HepG2 (cell line): ENCODE data around the gene BLOC1S4. TPM values are rescaled to one million over a fixed set of nuclear protein-coding genes. Genes with fewer than 3 reads are reported as not detected.

Experiments
- ATAC-seq: fragments of 200-7000 bp; cut with Tn5 transposase; 3 replicates; pipeline ENCODE4 v1.9.1; 2020; ENCODE audit warnings: mild to moderate bottlenecking, moderate library complexity
- BruUV-seq: library from RNA; stranded (reverse); fragments of 400-500 nt; replicated peaks from 2 replicates; lab custom pipeline; 2021; lab: Mats Ljungman, UMichigan
- CTCF ChIA-PET: fragments of 300-600 bp; formaldehyde crosslinking; extraction: SDS; loops from one replicate; lab custom pipeline; 2021; ENCODE audit warnings: low total read pairs, inconsistent platforms, low intra/inter-chr PET ratio; lab: Yijun Ruan, JAX
- POLR2A ChIA-PET: fragments of 350-600 bp; sonication (Branson Sonifier 250); formaldehyde crosslinking; loops from one replicate; lab custom pipeline; 2020; ENCODE audit warnings: antibody characterized with exemption, inconsistent platforms; lab: Yijun Ruan, JAX
- DNase-seq: peaks from one replicate; pipeline ENCODE4 v3.0.0-alpha.2; 2015; ENCODE audit warnings: low spot score
- FAIRE-seq: peaks from 3 replicates; lab custom pipeline; 2011; peaks lifted over from hg19 to GRCh38; lab: Jason Lieb, UNC
- H2AFZ ChIP-seq: one replicate; pipeline ENCODE4 v1.6.1; 2011; ENCODE audit warnings: low read length, inconsistent platforms
- H3K27ac ChIP-seq: fragments of 300-600 bp; 3 replicates; pipeline ENCODE4 v1.8.0; 2011; ENCODE audit warnings: mixed run types, mild to moderate bottlenecking, mixed read lengths, low read length, inconsistent platforms; ENCODE audit not compliant: insufficient read depth; ENCODE audit errors: extremely low read length
- H3K27me3 ChIP-seq, 2 experiments: fragments of 200-600 bp in 1 of 2; 2 replicates in 1 of 2; 3 replicates in 1 of 2; pipeline versions ENCODE4 v1.6.0 to v1.8.0; 2011; ENCODE audit warnings: low read length in 2 of 2, mild to moderate bottlenecking in 2 of 2, moderate library complexity in 2 of 2, inconsistent platforms in 1 of 2; ENCODE audit not compliant: insufficient read depth in 2 of 2, control insufficient read depth in 1 of 2
- H3K36me3 ChIP-seq, 2 experiments: fragments of 200-600 bp in 1 of 2; replicated peaks in 1 of 2; 2 replicates in 1 of 2; 3 replicates in 1 of 2; pipeline versions ENCODE4 v1.5.1 to v1.8.0; 2011; ENCODE audit warnings: low read length in 2 of 2, inconsistent platforms in 1 of 2; ENCODE audit not compliant: insufficient read depth in 2 of 2, control insufficient read depth in 1 of 2
- H3K4me1 ChIP-seq: 2 replicates; pipeline ENCODE4 v1.5.1; 2012; ENCODE audit warnings: low read length, inconsistent platforms; ENCODE audit not compliant: insufficient read depth
- H3K4me2 ChIP-seq: 2 replicates; pipeline ENCODE4 v1.6.0; 2011; ENCODE audit warnings: low read depth, low read length, inconsistent platforms
- H3K4me3 ChIP-seq, 3 experiments: fragments of 200-600 bp in 1 of 3; sonication (generic), shearing (Covaris generic) in 1 of 3; replicated peaks in 1 of 3; 2 replicates each; pipeline ENCODE4 v1.5.1; 2011 to 2016; ENCODE audit warnings: low read length in 3 of 3, inconsistent platforms in 2 of 3, low read depth in 2 of 3, mild to moderate bottlenecking in 2 of 3, control low read depth in 1 of 3, mixed read lengths in 1 of 3; ENCODE audit not compliant: insufficient read depth in 1 of 3
- H3K79me2 ChIP-seq: one replicate; pipeline ENCODE4 v1.6.1; 2011; ENCODE audit warnings: low read length, inconsistent platforms; ENCODE audit not compliant: insufficient read depth
- H3K9ac ChIP-seq: 2 replicates; pipeline ENCODE4 v1.6.0; 2011; ENCODE audit warnings: mild to moderate bottlenecking, low read depth, low read length, inconsistent platforms; ENCODE audit not compliant: insufficient read depth
- H3K9me3 ChIP-seq: 2 replicates; pipeline ENCODE4 v1.5.1; 2012; ENCODE audit warnings: mild to moderate bottlenecking, low read length
- H4K20me1 ChIP-seq: 2 replicates; pipeline ENCODE4 v1.6.0; 2011; ENCODE audit warnings: inconsistent platforms, mild to moderate bottlenecking, low read length, moderate library complexity; ENCODE audit not compliant: insufficient read depth
- GABPB1 ChIP-seq: IDR thresholded peaks from 2 replicates; pipeline ENCODE4 v1.6.1; 2016; ENCODE audit warnings: mild to moderate bottlenecking, missing genetic modification reagents, moderate library complexity, missing compliant biosample characterization
- HNRNPL ChIP-seq: fragments of 200-400 bp; formaldehyde crosslinking; IDR thresholded peaks from 2 replicates; pipeline ENCODE4 v1.6.1; 2017; ENCODE audit warnings: mild to moderate bottlenecking, low read depth, low read length
- KAT7 ChIP-seq: IDR thresholded peaks from 2 replicates; pipeline ENCODE4 v1.6.1; 2018; ENCODE audit warnings: borderline replicate concordance, missing compliant biosample characterization
- MXD4 ChIP-seq: IDR thresholded peaks from 2 replicates; pipeline ENCODE4 v1.6.1; 2016; ENCODE audit warnings: mild to moderate bottlenecking, missing biosample characterization, missing genetic modification reagents
- MYC ChIP-seq: sonication (generic); formaldehyde crosslinking; IDR thresholded peaks from 2 replicates; pipeline ENCODE4 v1.9.0; 2021; ENCODE audit warnings: missing genetic modification reagents, borderline replicate concordance
- TBX2 ChIP-seq: sonication (generic); formaldehyde crosslinking; IDR thresholded peaks from 2 replicates; pipeline ENCODE4 v1.5.0; 2020; ENCODE audit warnings: missing genetic modification reagents, mild to moderate bottlenecking, borderline replicate concordance
- ZNF605 ChIP-seq: sonication (generic); formaldehyde crosslinking; IDR thresholded peaks from 2 replicates; pipeline ENCODE4 v1.8.0; 2022; ENCODE audit warnings: mild to moderate bottlenecking, missing genetic modification reagents
- ZNF737 ChIP-seq: sonication (generic); formaldehyde crosslinking; IDR thresholded peaks from 2 replicates; pipeline ENCODE4 v1.5.0; 2020; ENCODE audit warnings: missing genetic modification reagents, mild to moderate bottlenecking, borderline replicate concordance
- ZNF772 ChIP-seq: sonication (generic); formaldehyde crosslinking; IDR thresholded peaks from 2 replicates; pipeline ENCODE4 v1.5.0; 2020; ENCODE audit warnings: mild to moderate bottlenecking, missing genetic modification reagents
- ZNF788 ChIP-seq: sonication (generic); formaldehyde crosslinking; IDR thresholded peaks from 2 replicates; pipeline ENCODE4 v1.5.0; 2020; ENCODE audit warnings: mild to moderate bottlenecking, missing genetic modification reagents, borderline replicate concordance
- ZNF883 ChIP-seq: sonication (generic); formaldehyde crosslinking; IDR thresholded peaks from 2 replicates; pipeline ENCODE4 v1.5.1; 2020; ENCODE audit warnings: mild to moderate bottlenecking, missing genetic modification reagents; ENCODE audit errors: not compliant biosample characterization
- WGBS: methylation state at CpG from one replicate; pipeline ENCODE4 v1.1.6; 2017; ENCODE audit warnings: low lambda C conversion rate; 5-methylcytosine and 5-hydroxymethylcytosine counted together
- in situ Hi-C: cut with HindIII; loops from 2 replicates; pipeline ENCODE4 v1.10.0; 2017; ENCODE audit warnings: low pct_unique_long_range_greater_than_20kb; ENCODE audit not compliant: extremely low pct_ligation_motif_present
- intact Hi-C: fragments of 100-400 bp; cut with micrococcal nuclease; formaldehyde crosslinking; loops from one replicate; pipeline ENCODE4 v1.10.0; 2022; ENCODE audit not compliant: unreplicated experiment
- polyA plus RNA-seq, 8 experiments: library from polyadenylated mRNA; depleted of rRNA in 3 of 8; stranded (reverse) in 7 of 8; unstranded in 1 of 8; fragments of >200 nt; fragmentation: Illumina TruSeq in 4 of 8; extraction: Trizol in 4 of 8; gene quantifications; 2 replicates each; pipeline versions ENCODE4 v1.2.1 to v1.2.3, GENCODE V29; 2011 to 2016; ENCODE audit warnings: low read depth in 4 of 8, missing spikeins in 1 of 8, mixed read lengths in 1 of 8; ENCODE audit not compliant: insufficient read depth in 1 of 8
- total RNA-seq, 5 experiments: library from RNA; depleted of rRNA; stranded (reverse); fragments of >200 nt; fragmentation: Illumina TruSeq; extraction: Trizol; gene quantifications; 2 replicates each; pipeline ENCODE4 v1.2.3, GENCODE V29; 2016; ENCODE audit warnings: low read depth in 1 of 5
- TF ChIP-seq, protein P1 (sequence below): sonication (generic); formaldehyde crosslinking; IDR thresholded peaks from 2 replicates; pipeline ENCODE4 v1.4.0; 2020; ENCODE audit warnings: mild to moderate bottlenecking, missing genetic modification reagents
- TF ChIP-seq, protein P2 (sequence below): sonication (generic); formaldehyde crosslinking; IDR thresholded peaks from 2 replicates; pipeline ENCODE4 v1.4.0; 2020; ENCODE audit warnings: missing genetic modification reagents, borderline replicate concordance
- TF ChIP-seq, protein P3 (sequence below), 2 experiments: sonication (generic) in 1 of 2; formaldehyde crosslinking in 1 of 2; IDR thresholded peaks; 2 replicates each; pipeline versions ENCODE4 v1.4.0 to v1.6.1; 2018 to 2020; ENCODE audit warnings: missing genetic modification reagents in 2 of 2, borderline replicate concordance in 1 of 2, low read depth in 1 of 2, mild to moderate bottlenecking in 1 of 2, missing biosample characterization in 1 of 2
- TF ChIP-seq, protein P4 (sequence below): sonication (generic); formaldehyde crosslinking; IDR thresholded peaks from 2 replicates; pipeline ENCODE4 v1.9.0; 2022; ENCODE audit warnings: missing genetic modification reagents, mild to moderate bottlenecking, borderline replicate concordance

Gene BLOC1S4
- total and polyA plus RNA-seq, 2 of the 13 experiments (the other 11 are each of a cell fraction or from before 2014, with no cell fraction given), result 15.5 to 20.9 TPM

DNA sequence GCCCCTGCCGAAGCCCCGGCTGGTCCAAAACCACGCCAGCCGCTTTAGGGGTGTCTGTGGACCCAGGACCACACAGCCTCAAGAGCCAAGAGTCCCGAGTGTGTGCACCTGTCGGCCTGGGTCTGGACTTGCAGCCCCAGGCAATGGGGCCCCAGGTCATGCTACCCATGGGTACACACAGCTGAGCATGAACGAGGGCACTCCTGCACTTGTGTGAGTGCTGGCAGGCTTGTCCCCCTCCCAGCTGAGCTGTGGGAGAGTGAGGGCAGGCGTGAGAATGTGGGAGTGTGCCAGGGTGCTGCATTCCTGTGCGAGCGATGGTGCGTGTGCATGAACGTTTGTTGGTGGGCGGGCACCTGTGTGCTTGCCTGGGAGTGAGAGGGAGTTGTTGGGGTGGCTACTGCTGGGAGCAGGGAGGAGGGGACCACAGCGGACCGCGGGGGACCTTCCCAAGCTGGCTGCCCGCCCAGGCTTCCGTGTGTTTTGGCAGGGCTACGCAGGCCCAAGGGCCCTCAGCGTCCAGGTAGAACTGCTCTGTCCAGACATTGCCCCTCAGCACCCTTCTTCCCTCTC is 30.8 kb downstream of the BLOC1S4 start:
- peak overlapping the region; percentile 47 to 77 (median 58) for H3K4me3 ChIP-seq
- H2AFZ ChIP-seq, result peak overlapping the region; percentile 61
- no peak for DNase-seq
- H3K36me3 ChIP-seq, result no peaks in the 10 kb centered on the region
- peak overlapping the region; percentile 82 for H3K4me2 ChIP-seq
- POLR2A ChIA-PET, result interaction anchor here (0.9 to 9.9 kb wide), 5 partner anchors 13 to 52 kb away, joined by 3 to 207 read pairs (median 4); no protein-coding TSS in a partner anchor
- BruUV-seq, result no TSS peak
- peak overlapping the region; percentile 65 for H3K9ac ChIP-seq
- in situ Hi-C loops (no loop called here), intact Hi-C loops (no loop called here)
- no peaks in the 10 kb centered on the region for H3K9me3 ChIP-seq
- H3K79me2 ChIP-seq, result no peaks in the 10 kb centered on the region
- H3K27ac ChIP-seq, result no peak overlapping the region
- 2% methylated on average over 7 of the region's 20 CpGs for WGBS
- FAIRE-seq, result no peak
- peak; percentile 9 for ATAC-seq
- H3K27me3 ChIP-seq, result no peaks in the 10 kb centered on the region; a peak in 1 of 5 replicates
- CTCF ChIA-PET, result no interaction called here
- peaks cover 62% of the 10 kb centered on the region for H3K4me1 ChIP-seq
- no peaks in the 10 kb centered on the region for H4K20me1 ChIP-seq
- TF ChIP-seq ZNF737 (CRISPR knock-in tag) (no peak), ZNF605 (CRISPR knock-in tag) (0 out of 2 replicates have a peak, but pooled peaks have one; percentile 20), GABPB1 (CRISPR knock-in tag) (peak; percentile 40; the same call in 1 of the 2 replicates), MXD4 (0 out of 2 replicates have a peak, but pooled peaks have one; percentile 36), ZNF883 (CRISPR knock-in tag) (no peak), ZNF788 (CRISPR knock-in tag) (peak; percentile 58; the same call in 1 of the 2 replicates), KAT7 (CRISPR knock-in tag) (0 out of 2 replicates have a peak, but pooled peaks have one; percentile 5), TBX2 (CRISPR knock-in tag) (peak; percentile 28; the same call in 1 of the 2 replicates), HNRNPL (peak; percentile 84; the same call in 1 of the 2 replicates), MYC (0 out of 2 replicates have a peak, but pooled peaks have one; percentile 48), ZNF772 (0 out of 2 replicates have a peak, but pooled peaks have one; percentile 32)
- TF ChIP-seq, protein P1, sequence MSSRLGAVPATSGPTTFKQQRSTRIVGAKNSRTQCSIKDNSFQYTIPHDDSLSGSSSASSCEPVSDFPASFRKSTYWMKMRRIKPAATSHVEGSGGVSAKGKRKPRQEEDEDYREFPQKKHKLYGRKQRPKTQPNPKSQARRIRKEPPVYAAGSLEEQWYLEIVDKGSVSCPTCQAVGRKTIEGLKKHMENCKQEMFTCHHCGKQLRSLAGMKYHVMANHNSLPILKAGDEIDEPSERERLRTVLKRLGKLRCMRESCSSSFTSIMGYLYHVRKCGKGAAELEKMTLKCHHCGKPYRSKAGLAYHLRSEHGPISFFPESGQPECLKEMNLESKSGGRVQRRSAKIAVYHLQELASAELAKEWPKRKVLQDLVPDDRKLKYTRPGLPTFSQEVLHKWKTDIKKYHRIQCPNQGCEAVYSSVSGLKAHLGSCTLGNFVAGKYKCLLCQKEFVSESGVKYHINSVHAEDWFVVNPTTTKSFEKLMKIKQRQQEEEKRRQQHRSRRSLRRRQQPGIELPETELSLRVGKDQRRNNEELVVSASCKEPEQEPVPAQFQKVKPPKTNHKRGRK (CRISPR knock-in tag), result peak; percentile 85; the same call in 1 of the 2 replicates
- TF ChIP-seq, protein P2, sequence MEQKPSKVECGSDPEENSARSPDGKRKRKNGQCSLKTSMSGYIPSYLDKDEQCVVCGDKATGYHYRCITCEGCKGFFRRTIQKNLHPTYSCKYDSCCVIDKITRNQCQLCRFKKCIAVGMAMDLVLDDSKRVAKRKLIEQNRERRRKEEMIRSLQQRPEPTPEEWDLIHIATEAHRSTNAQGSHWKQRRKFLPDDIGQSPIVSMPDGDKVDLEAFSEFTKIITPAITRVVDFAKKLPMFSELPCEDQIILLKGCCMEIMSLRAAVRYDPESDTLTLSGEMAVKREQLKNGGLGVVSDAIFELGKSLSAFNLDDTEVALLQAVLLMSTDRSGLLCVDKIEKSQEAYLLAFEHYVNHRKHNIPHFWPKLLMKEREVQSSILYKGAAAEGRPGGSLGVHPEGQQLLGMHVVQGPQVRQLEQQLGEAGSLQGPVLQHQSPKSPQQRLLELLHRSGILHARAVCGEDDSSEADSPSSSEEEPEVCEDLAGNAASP (CRISPR knock-in tag), result 0 out of 2 replicates have a peak, but pooled peaks have one; percentile 19
- TF ChIP-seq, protein P3, sequence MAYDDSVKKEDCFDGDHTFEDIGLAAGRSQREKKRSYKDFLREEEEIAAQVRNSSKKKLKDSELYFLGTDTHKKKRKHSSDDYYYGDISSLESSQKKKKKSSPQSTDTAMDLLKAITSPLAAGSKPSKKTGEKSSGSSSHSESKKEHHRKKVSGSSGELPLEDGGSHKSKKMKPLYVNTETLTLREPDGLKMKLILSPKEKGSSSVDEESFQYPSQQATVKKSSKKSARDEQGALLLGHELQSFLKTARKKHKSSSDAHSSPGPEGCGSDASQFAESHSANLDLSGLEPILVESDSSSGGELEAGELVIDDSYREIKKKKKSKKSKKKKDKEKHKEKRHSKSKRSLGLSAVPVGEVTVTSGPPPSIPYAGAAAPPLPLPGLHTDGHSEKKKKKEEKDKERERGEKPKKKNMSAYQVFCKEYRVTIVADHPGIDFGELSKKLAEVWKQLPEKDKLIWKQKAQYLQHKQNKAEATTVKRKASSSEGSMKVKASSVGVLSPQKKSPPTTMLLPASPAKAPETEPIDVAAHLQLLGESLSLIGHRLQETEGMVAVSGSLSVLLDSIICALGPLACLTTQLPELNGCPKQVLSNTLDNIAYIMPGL (CRISPR knock-in tag; IDR thresholded peaks at IDR 0.05; ENCODE audit: borderline replicate concordance in 1 of 2, low read depth in 1 of 2), result peak in 1 of 2 experiments; percentile 16; a peak in 1 of 4 replicates
- TF ChIP-seq, protein P4, sequence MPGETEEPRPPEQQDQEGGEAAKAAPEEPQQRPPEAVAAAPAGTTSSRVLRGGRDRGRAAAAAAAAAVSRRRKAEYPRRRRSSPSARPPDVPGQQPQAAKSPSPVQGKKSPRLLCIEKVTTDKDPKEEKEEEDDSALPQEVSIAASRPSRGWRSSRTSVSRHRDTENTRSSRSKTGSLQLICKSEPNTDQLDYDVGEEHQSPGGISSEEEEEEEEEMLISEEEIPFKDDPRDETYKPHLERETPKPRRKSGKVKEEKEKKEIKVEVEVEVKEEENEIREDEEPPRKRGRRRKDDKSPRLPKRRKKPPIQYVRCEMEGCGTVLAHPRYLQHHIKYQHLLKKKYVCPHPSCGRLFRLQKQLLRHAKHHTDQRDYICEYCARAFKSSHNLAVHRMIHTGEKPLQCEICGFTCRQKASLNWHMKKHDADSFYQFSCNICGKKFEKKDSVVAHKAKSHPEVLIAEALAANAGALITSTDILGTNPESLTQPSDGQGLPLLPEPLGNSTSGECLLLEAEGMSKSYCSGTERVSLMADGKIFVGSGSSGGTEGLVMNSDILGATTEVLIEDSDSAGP (CRISPR knock-in tag), result peak; percentile 65; the same call in 1 of the 2 replicates
